Neural cell (in vitro differentiated cells): ENCODE measurements around the gene NKPD1.

Experiments used
- CTCF ChIP-seq: fragments of 450-650 bp; IDR thresholded peaks from 2 replicates; pipeline ENCODE4 v1.5.1; 2014; ENCODE audit warnings: antibody characterized with exemption, mild to moderate bottlenecking, moderate library complexity; ENCODE audit not compliant: poor library complexity, severe bottlenecking
- EP300 ChIP-seq: fragments of 450-650 bp; conservative IDR thresholded peaks from 2 replicates; pipeline ENCODE4 v1.6.1; 2014; ENCODE audit warnings: antibody characterized with exemption, mild to moderate bottlenecking, moderate library complexity; ENCODE audit not compliant: poor library complexity, severe bottlenecking
- EZH2 ChIP-seq: fragments of 200-600, 300-800 bp; shearing (Covaris generic), sonication (generic); IDR thresholded peaks from 2 replicates; pipeline ENCODE4 v1.6.1; 2014; ENCODE audit warnings: antibody characterized with exemption, low read length, borderline replicate concordance, mild to moderate bottlenecking; ENCODE audit not compliant: insufficient read depth, poor library complexity, severe bottlenecking
- MXI1 ChIP-seq: fragments of 450-650 bp; conservative IDR thresholded peaks from 2 replicates; pipeline ENCODE4 v1.6.1; 2014; ENCODE audit warnings: antibody characterized with exemption, mild to moderate bottlenecking; ENCODE audit not compliant: poor library complexity, severe bottlenecking
- POLR2AphosphoS5 ChIP-seq: IDR thresholded peaks from 2 replicates; pipeline ENCODE4 v1.6.1; 2012
- REST ChIP-seq: IDR thresholded peaks from 2 replicates; pipeline ENCODE4 v1.6.1; 2012; ENCODE audit warnings: borderline replicate concordance
- SMC3 ChIP-seq: fragments of 450-650 bp; conservative IDR thresholded peaks from 2 replicates; pipeline ENCODE4 v1.6.1; 2014; ENCODE audit warnings: antibody characterized with exemption, mild to moderate bottlenecking, moderate library complexity; ENCODE audit not compliant: poor library complexity
- TAF1 ChIP-seq: IDR thresholded peaks from 2 replicates; pipeline ENCODE4 v1.6.1; 2012; ENCODE audit warnings: low read depth

GRCh38 chr19:45130236-45130635 is 30.5 kb downstream of the NKPD1 start:
- TF ChIP-seq CTCF, result no peak
- TF ChIP-seq EZH2, result no peak
- TF ChIP-seq EP300, result no peak
- no peak for TF ChIP-seq MXI1
- no peak for TF ChIP-seq POLR2AphosphoS5
- no peak for TF ChIP-seq TAF1
- no peak for TF ChIP-seq REST
- no peak for TF ChIP-seq SMC3
